CD14-positive monocyte (primary cell): ENCODE data around the gene ZNF692. TPM values are rescaled to one million over a fixed set of nuclear protein-coding genes. Genes with fewer than 3 reads are reported as not detected.

Source experiments
- DNase-seq, 3 donors: peaks; one replicate each; pipeline ENCODE4 v3.0.0-alpha.2; 2011 to 2022
- H2AFZ ChIP-seq: 2 replicates; pipeline ENCODE4 v1.6.0; 2012; ENCODE audit warnings: mild to moderate bottlenecking, low read depth, low read length, inconsistent platforms; ENCODE audit not compliant: insufficient read depth, poor library complexity, severe bottlenecking
- H3K27ac ChIP-seq, 2 donors: 1 replicate in 1 of 2; 2 replicates in 1 of 2; pipeline ENCODE4 v1.5.1; 2012 to 2013; ENCODE audit warnings: low read length in 2 of 2, control low read depth in 1 of 2, inconsistent platforms in 1 of 2, low read depth in 1 of 2, mild to moderate bottlenecking in 1 of 2
- H3K27me3 ChIP-seq, 2 donors: one replicate each; pipeline versions ENCODE4 v1.6.0 to v1.6.1; 2011 to 2013; ENCODE audit warnings: low read length in 2 of 2; ENCODE audit not compliant: control insufficient read depth in 2 of 2, insufficient read depth in 2 of 2
- H3K36me3 ChIP-seq, 2 donors: replicated peaks in 1 of 2; 1 replicate in 1 of 2; 2 replicates in 1 of 2; pipeline versions ENCODE4 v1.5.1 to v1.6.1; 2012 to 2013; ENCODE audit warnings: low read length in 2 of 2, control low read depth in 1 of 2, inconsistent platforms in 1 of 2, mild to moderate bottlenecking in 1 of 2; ENCODE audit not compliant: insufficient read depth in 2 of 2, control insufficient read depth in 1 of 2
- H3K4me1 ChIP-seq, 2 donors: 1 replicate in 1 of 2; 2 replicates in 1 of 2; pipeline versions ENCODE4 v1.5.1 to v1.6.1; 2012 to 2013; ENCODE audit warnings: low read length in 2 of 2, control low read depth in 1 of 2, inconsistent platforms in 1 of 2, mild to moderate bottlenecking in 1 of 2, moderate library complexity in 1 of 2; ENCODE audit not compliant: insufficient read depth in 2 of 2, control insufficient read depth in 1 of 2
- H3K4me2 ChIP-seq: replicated peaks from 2 replicates; pipeline ENCODE3; 2012; ENCODE audit warnings: low read length, moderate library complexity, mild to moderate bottlenecking; ENCODE audit not compliant: poor library complexity, severe bottlenecking; ENCODE audit errors: extremely low read depth
- H3K4me3 ChIP-seq, 3 experiments: fragments of 200-600 bp in 1 of 3; sonication (generic) in 1 of 3; replicated peaks in 1 of 3; 1 replicate in 2 of 3; 2 replicates in 1 of 3; pipeline ENCODE4 v1.5.1; 2011 to 2013; ENCODE audit warnings: low read length in 3 of 3, mild to moderate bottlenecking in 3 of 3, control low read depth in 2 of 3, low read depth in 2 of 3, inconsistent platforms in 1 of 3, moderate library complexity in 1 of 3
- H3K79me2 ChIP-seq: 2 replicates; pipeline ENCODE4 v1.6.0; 2012; ENCODE audit warnings: mild to moderate bottlenecking, control low read depth, inconsistent platforms, low read length, moderate library complexity; ENCODE audit not compliant: insufficient read depth
- H3K9ac ChIP-seq: 2 replicates; pipeline ENCODE4 v1.6.0; 2017; ENCODE audit warnings: low read length, mild to moderate bottlenecking; ENCODE audit not compliant: insufficient read depth, poor library complexity, severe bottlenecking
- H3K9me3 ChIP-seq, 2 donors: replicated peaks in 1 of 2; 1 replicate in 1 of 2; 2 replicates in 1 of 2; pipeline versions ENCODE4 v1.5.1 to v1.6.1; 2012 to 2013; ENCODE audit warnings: low read length in 2 of 2, control low read depth in 1 of 2; ENCODE audit not compliant: control insufficient read depth in 1 of 2, insufficient read depth in 1 of 2
- H4K20me1 ChIP-seq: 2 replicates; pipeline ENCODE4 v1.6.0; 2012; ENCODE audit warnings: mild to moderate bottlenecking, low read length, control low read depth, moderate library complexity; ENCODE audit not compliant: insufficient read depth
- H3K27ac Mint-ChIP-seq, 7 donors: one replicate each; pipeline ENCODE4 v1.8.0; 2020; ENCODE audit warnings: mild to moderate bottlenecking in 7 of 7, mixed read lengths in 7 of 7, moderate library complexity in 6 of 7, inconsistent platforms in 2 of 7
- H3K27me3 Mint-ChIP-seq, 3 donors: one replicate each; pipeline ENCODE4 v1.8.0; 2021 to 2022; ENCODE audit warnings: low read depth in 3 of 3, mild to moderate bottlenecking in 3 of 3, mixed read lengths in 3 of 3, moderate library complexity in 3 of 3, inconsistent platforms in 1 of 3
- H3K36me3 Mint-ChIP-seq, 2 donors: one replicate each; pipeline ENCODE4 v1.8.0; 2020; ENCODE audit warnings: mixed read lengths in 2 of 2, inconsistent platforms in 1 of 2, mild to moderate bottlenecking in 1 of 2
- H3K4me1 Mint-ChIP-seq: one replicate; pipeline ENCODE4 v1.8.0; 2020; ENCODE audit warnings: mild to moderate bottlenecking, mixed read lengths
- H3K4me3 Mint-ChIP-seq, 2 donors: one replicate each; pipeline ENCODE4 v1.8.0; 2020; ENCODE audit warnings: mild to moderate bottlenecking in 2 of 2, mixed read lengths in 2 of 2, moderate library complexity in 1 of 2
- H3K9me3 Mint-ChIP-seq, 7 donors: one replicate each; pipeline ENCODE4 v1.8.0; 2020 to 2022; ENCODE audit warnings: mixed read lengths in 7 of 7, mild to moderate bottlenecking in 6 of 7, moderate library complexity in 6 of 7, inconsistent platforms in 2 of 7
- WGBS: methylation state at CpG from one replicate; pipeline ENCODE4 v1.1.5; 2013; ENCODE audit warnings: missing lambda C conversion rate; ENCODE audit not compliant: insufficient coverage; 5-methylcytosine and 5-hydroxymethylcytosine counted together
- intact Hi-C, 2 donors: fragments of 100-400 bp; cut with micrococcal nuclease; formaldehyde crosslinking; loops; one replicate each; pipeline versions ENCODE4 v1.15.0 to v1.15.1; 2023
- polyA plus RNA-seq, 3 donors: library from polyadenylated mRNA; depleted of rRNA in 1 of 3; unstranded in 2 of 3; stranded (reverse) in 1 of 3; fragments of 300-500 nt in 2 of 3; fragments of >200 nt in 1 of 3; fragmentation: Illumina TruSeq in 2 of 3; gene quantifications; 1 replicate in 2 of 3; 2 replicates in 1 of 3; pipeline ENCODE4 v1.2.3, GENCODE V29; 2012 to 2021
- TF ChIP-seq, protein P1 (sequence below): fragments of 200-600 bp; IDR thresholded peaks from one replicate; pipeline ENCODE4 v1.8.0; 2022; ENCODE audit warnings: antibody characterized with exemption, mild to moderate bottlenecking

ZNF692 gene
- polyA plus RNA-seq, 3 donors: 2.2 to 59.0 (median 2.4) TPM

DNA sequence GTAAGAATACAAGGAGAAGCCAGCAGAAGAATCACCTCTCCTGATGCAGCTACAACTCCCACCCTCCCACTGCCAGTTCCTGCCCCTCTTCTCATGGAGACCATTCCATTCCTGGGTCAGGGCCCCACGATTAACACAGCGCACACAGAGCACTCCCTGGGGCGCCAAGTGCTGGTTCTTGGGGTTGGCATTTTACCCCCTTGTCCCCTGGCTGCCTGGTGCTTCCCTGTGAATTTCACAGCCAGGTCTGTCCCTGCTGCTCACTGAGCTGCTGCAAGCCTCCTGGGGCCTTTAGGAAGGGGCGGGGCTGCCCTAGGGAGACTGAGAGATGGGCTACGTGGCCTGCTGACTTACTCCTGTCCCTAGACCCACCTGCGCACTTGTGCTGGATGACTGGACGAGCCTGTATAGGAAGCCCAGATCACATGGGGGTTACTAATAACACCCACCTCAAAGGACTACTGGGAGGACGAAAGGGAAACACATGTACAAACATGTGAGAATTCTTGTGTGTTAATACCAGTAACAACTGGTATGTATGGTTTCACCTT, 16.0 kb downstream of the ZNF692 start:
- intact Hi-C loops: no loop called here
- H3K36me3 Mint-ChIP-seq: peaks cover 41 to 48% of the 10 kb centered on the region in 2 donors
- H3K9me3 Mint-ChIP-seq: peaks cover 0 to 7% (median 0%) of the 10 kb centered on the region in 7 donors
- Histone ChIP-seq H3K27ac (peak overlapping the region in 1 of 2 donors; percentile 53), H3K79me2 (peaks cover 60% of the 10 kb centered on the region), H3K9ac (no peak overlapping the region), H3K4me3 (no peak overlapping the region), H3K36me3 (peaks cover 40 to 60% of the 10 kb centered on the region in 2 donors), H3K9me3 (no peaks in the 10 kb centered on the region), H3K27me3 (no peaks in the 10 kb centered on the region), H3K4me2 (no peak overlapping the region), H4K20me1 (peaks cover 35% of the 10 kb centered on the region), H3K4me1 (peaks cover 9 to 19% of the 10 kb centered on the region in 2 donors), H2AFZ (no peak overlapping the region)
- peaks cover 22% of the 10 kb centered on the region for H3K4me1 Mint-ChIP-seq
- no peaks in the 10 kb centered on the region for H3K27me3 Mint-ChIP-seq
- no peak for DNase-seq
- H3K27ac Mint-ChIP-seq: peak overlapping the region in 2 of 7 donors; percentile 44 to 72
- TF ChIP-seq, protein P1, sequence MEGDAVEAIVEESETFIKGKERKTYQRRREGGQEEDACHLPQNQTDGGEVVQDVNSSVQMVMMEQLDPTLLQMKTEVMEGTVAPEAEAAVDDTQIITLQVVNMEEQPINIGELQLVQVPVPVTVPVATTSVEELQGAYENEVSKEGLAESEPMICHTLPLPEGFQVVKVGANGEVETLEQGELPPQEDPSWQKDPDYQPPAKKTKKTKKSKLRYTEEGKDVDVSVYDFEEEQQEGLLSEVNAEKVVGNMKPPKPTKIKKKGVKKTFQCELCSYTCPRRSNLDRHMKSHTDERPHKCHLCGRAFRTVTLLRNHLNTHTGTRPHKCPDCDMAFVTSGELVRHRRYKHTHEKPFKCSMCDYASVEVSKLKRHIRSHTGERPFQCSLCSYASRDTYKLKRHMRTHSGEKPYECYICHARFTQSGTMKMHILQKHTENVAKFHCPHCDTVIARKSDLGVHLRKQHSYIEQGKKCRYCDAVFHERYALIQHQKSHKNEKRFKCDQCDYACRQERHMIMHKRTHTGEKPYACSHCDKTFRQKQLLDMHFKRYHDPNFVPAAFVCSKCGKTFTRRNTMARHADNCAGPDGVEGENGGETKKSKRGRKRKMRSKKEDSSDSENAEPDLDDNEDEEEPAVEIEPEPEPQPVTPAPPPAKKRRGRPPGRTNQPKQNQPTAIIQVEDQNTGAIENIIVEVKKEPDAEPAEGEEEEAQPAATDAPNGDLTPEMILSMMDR: no peak
- no peak overlapping the region for H3K4me3 Mint-ChIP-seq
- 100% methylated on average over 4 of the region's 8 CpGs for WGBS

DNA sequence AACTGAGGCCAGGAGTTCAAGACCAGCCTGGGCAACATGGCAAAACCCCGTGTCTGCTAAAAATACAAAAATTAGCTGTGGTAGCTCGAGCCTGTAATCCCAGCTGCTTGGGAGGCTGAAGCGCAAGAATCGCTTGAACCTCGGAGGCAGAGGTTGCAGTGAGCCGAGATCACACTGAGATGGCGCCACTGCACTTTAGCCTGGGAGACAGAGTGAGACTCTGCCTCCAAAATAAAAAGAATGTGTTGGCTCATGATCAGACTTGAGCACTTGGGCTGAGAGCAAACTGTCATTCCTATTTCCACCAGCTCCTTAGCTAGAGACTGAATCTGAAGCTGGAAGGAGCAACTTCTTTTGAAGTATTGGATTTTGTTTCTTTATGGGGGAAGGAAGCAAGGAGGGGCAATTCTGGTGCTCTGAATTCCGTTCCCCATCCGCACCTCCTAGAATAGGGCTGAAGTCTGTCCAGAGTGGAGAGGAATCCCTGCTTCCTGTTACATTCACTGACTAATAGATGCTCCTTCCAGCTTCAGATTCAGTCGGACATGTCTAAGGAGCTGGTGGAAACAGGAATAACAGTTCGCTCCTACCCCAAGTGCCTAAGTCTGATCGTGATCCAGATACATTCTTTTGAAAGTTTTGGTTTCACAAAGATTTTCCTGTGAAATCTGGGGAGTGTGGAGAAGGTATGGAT, 17.0 kb downstream of the ZNF692 start:
- Histone ChIP-seq H3K4me2 (no peak overlapping the region), H4K20me1 (peaks cover 34% of the 10 kb centered on the region), H3K36me3 (peaks cover 32 to 50% of the 10 kb centered on the region in 2 donors), H2AFZ (no peak overlapping the region), H3K9me3 (no peaks in the 10 kb centered on the region), H3K27me3 (no peaks in the 10 kb centered on the region), H3K4me3 (no peak overlapping the region), H3K4me1 (peaks cover 16 to 29% of the 10 kb centered on the region in 2 donors), H3K9ac (no peak overlapping the region), H3K79me2 (peaks cover 60% of the 10 kb centered on the region), H3K27ac (peak overlapping the region in 1 of 2 donors; percentile 53)
- TF ChIP-seq, protein P1: peak; percentile 59
- DNase-seq: peak in 1 of 3 donors; percentile 29
- peaks cover 0 to 4% (median 0%) of the 10 kb centered on the region in 7 donors for H3K9me3 Mint-ChIP-seq
- peaks cover 22% of the 10 kb centered on the region for H3K4me1 Mint-ChIP-seq
- H3K36me3 Mint-ChIP-seq: peaks cover 33 to 37% of the 10 kb centered on the region in 2 donors
- peak overlapping the region in 4 of 7 donors; percentile 1 to 62 (median 44) for H3K27ac Mint-ChIP-seq
- 64% methylated on average over 9 of the region's 12 CpGs for WGBS
- no peak overlapping the region for H3K4me3 Mint-ChIP-seq
- intact Hi-C loops: no loop called here
- no peaks in the 10 kb centered on the region for H3K27me3 Mint-ChIP-seq
